HepG2 (cell line): ENCODE data around the gene SHF. TPM values are rescaled to one million over a fixed set of nuclear protein-coding genes. Genes with fewer than 3 reads are reported as not detected.

ENCODE experiments used
- ARNT ChIP-seq: fragments of 450-650 bp; IDR thresholded peaks from 2 replicates; pipeline ENCODE4 v1.6.1; 2017
- CREB1 ChIP-seq, 2 experiments: fragments of 450-650 bp in 1 of 2; IDR thresholded peaks; 2 replicates each; pipeline ENCODE4 v1.6.1; 2016 to 2017; ENCODE audit warnings: control low read depth in 1 of 2, mild to moderate bottlenecking in 1 of 2, missing compliant biosample characterization in 1 of 2, missing genetic modification characterization in 1 of 2
- PHB2 ChIP-seq: fragments of 450-650 bp; IDR thresholded peaks from 2 replicates; pipeline ENCODE4 v1.6.1; 2018; ENCODE audit not compliant: partially characterized antibody
- REPIN1 ChIP-seq: sonication (generic); formaldehyde crosslinking; IDR thresholded peaks from 2 replicates; pipeline ENCODE4 v1.8.0; 2022; ENCODE audit warnings: missing genetic modification reagents, low read depth, mild to moderate bottlenecking, borderline replicate concordance
- SAFB2 ChIP-seq: sonication (generic); formaldehyde crosslinking; IDR thresholded peaks from 2 replicates; pipeline ENCODE4 v1.5.1; 2020; ENCODE audit warnings: missing genetic modification reagents, low read depth, mild to moderate bottlenecking, borderline replicate concordance
- TSC22D2 ChIP-seq: sonication (generic); formaldehyde crosslinking; IDR thresholded peaks from 2 replicates; pipeline ENCODE4 v1.5.1; 2020; ENCODE audit warnings: missing genetic modification reagents, mild to moderate bottlenecking, borderline replicate concordance
- U2AF2 ChIP-seq: fragments of 200-400 bp; formaldehyde crosslinking; IDR thresholded peaks from 2 replicates; pipeline ENCODE4 v1.6.1; 2017; ENCODE audit warnings: low read depth, mild to moderate bottlenecking, low read length
- ZNF121 ChIP-seq: sonication (generic); formaldehyde crosslinking; IDR thresholded peaks from 2 replicates; pipeline ENCODE4 v1.5.0; 2020; ENCODE audit warnings: mild to moderate bottlenecking, missing genetic modification reagents
- ZNF563 ChIP-seq: sonication (generic); formaldehyde crosslinking; IDR thresholded peaks from 2 replicates; pipeline ENCODE4 v1.8.0; 2022; ENCODE audit warnings: mild to moderate bottlenecking, moderate library complexity, missing genetic modification reagents
- polyA plus RNA-seq, 8 experiments: library from polyadenylated mRNA; depleted of rRNA in 3 of 8; stranded (reverse) in 7 of 8; unstranded in 1 of 8; fragments of >200 nt; fragmentation: Illumina TruSeq in 4 of 8; extraction: Trizol in 4 of 8; gene quantifications; 2 replicates each; pipeline versions ENCODE4 v1.2.1 to v1.2.3, GENCODE V29; 2011 to 2016; ENCODE audit warnings: low read depth in 4 of 8, missing spikeins in 1 of 8, mixed read lengths in 1 of 8; ENCODE audit not compliant: insufficient read depth in 1 of 8
- total RNA-seq, 5 experiments: library from RNA; depleted of rRNA; stranded (reverse); fragments of >200 nt; fragmentation: Illumina TruSeq; extraction: Trizol; gene quantifications; 2 replicates each; pipeline ENCODE4 v1.2.3, GENCODE V29; 2016; ENCODE audit warnings: low read depth in 1 of 5
- TF ChIP-seq, protein P1 (sequence below): sonication (generic); formaldehyde crosslinking; conservative IDR thresholded peaks from 2 replicates; pipeline ENCODE4 v1.8.1; 2023; ENCODE audit warnings: missing genetic modification reagents
- TF ChIP-seq, protein P2 (sequence below): sonication (generic); formaldehyde crosslinking; IDR thresholded peaks from 2 replicates; pipeline ENCODE4 v1.8.0; 2022; ENCODE audit warnings: low read depth, missing genetic modification reagents
- TF ChIP-seq, protein P3 (sequence below): sonication (generic); formaldehyde crosslinking; IDR thresholded peaks from 2 replicates; pipeline ENCODE4 v1.4.0; 2020; ENCODE audit warnings: mild to moderate bottlenecking, low read depth, missing genetic modification reagents
- TF ChIP-seq, protein P4 (sequence below): sonication (generic); formaldehyde crosslinking; IDR thresholded peaks from 2 replicates; pipeline ENCODE4 v1.9.0; 2021; ENCODE audit warnings: missing genetic modification reagents, mild to moderate bottlenecking, borderline replicate concordance
- TF ChIP-seq, protein P5 (sequence below): sonication (generic); formaldehyde crosslinking; IDR thresholded peaks from 2 replicates; pipeline ENCODE4 v1.4.0; 2020; ENCODE audit warnings: missing genetic modification reagents, borderline replicate concordance
- TF ChIP-seq, protein P6 (sequence below): IDR thresholded peaks from 2 replicates; pipeline ENCODE4 v1.4.0; 2020; ENCODE audit warnings: mild to moderate bottlenecking, missing genetic modification reagents

The SHF gene
- total and polyA plus RNA-seq, 2 of the 13 experiments (the other 11 are each of a cell fraction or from before 2014, with no cell fraction given), result 20.9 to 25.5 TPM

DNA sequence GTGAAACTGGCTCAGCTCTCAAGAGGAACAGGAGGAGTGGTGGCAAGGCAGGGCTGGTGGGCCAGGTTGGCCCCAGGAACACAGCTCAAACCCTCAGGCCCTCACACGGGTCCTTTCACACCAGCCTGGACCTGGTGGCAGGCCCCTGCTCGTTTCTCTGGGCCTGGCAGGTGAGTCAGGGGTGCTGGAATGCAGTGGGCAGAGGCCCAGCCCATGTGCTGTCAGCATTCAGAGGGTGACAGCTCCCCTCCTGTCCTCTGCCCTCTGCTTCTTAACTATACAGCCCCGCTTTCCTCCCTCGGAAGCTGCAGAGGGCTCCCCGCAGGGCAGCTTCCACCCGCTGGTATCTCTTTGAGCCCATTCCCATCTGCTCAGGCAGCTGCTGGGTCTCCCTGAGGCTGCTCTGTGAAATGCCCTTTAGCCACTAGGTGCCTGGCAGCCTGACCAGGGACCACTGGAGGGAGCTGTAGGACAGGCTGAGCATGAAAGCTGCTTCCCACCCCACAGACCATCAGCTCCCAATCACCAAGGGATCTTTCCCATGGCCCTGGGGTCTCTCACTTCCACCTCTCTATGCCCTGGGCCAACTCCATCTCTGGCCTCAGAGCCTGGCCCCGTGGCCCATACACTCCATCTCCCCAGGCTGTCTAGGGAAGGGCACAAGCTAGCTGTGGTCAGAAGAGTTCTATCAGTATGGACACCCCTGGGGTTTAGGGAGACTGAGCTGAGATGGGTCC, 24.8 kb downstream of the SHF start (continued):
- no peak for TF ChIP-seq CREB1 (IDR thresholded peaks at IDR 0.05)
- no peak for TF ChIP-seq CREB1 (CRISPR knock-in tag; IDR thresholded peaks at IDR 0.05)
- TF ChIP-seq, protein P1, sequence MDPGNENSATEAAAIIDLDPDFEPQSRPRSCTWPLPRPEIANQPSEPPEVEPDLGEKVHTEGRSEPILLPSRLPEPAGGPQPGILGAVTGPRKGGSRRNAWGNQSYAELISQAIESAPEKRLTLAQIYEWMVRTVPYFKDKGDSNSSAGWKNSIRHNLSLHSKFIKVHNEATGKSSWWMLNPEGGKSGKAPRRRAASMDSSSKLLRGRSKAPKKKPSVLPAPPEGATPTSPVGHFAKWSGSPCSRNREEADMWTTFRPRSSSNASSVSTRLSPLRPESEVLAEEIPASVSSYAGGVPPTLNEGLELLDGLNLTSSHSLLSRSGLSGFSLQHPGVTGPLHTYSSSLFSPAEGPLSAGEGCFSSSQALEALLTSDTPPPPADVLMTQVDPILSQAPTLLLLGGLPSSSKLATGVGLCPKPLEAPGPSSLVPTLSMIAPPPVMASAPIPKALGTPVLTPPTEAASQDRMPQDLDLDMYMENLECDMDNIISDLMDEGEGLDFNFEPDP (CRISPR knock-in tag), result no peak
- no peak for TF ChIP-seq TSC22D2 (CRISPR knock-in tag)
- TF ChIP-seq, protein P2, sequence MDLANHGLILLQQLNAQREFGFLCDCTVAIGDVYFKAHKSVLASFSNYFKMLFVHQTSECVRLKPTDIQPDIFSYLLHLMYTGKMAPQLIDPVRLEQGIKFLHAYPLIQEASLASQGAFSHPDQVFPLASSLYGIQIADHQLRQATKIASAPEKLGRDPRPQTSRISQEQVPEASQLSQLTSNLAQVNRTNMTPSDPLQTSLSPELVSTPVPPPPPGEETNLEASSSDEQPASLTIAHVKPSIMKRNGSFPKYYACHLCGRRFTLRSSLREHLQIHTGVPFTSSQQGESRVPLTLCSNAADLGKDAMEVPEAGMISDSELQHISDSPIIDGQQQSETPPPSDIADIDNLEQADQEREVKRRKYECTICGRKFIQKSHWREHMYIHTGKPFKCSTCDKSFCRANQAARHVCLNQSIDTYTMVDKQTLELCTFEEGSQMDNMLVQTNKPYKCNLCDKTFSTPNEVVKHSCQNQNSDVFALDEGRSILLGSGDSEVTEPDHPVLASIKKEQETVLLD, result no peak
- no peak for TF ChIP-seq ZNF563 (CRISPR knock-in tag)
- no peak for TF ChIP-seq REPIN1 (CRISPR knock-in tag)
- TF ChIP-seq ARNT, result no peak
- TF ChIP-seq, protein P3, sequence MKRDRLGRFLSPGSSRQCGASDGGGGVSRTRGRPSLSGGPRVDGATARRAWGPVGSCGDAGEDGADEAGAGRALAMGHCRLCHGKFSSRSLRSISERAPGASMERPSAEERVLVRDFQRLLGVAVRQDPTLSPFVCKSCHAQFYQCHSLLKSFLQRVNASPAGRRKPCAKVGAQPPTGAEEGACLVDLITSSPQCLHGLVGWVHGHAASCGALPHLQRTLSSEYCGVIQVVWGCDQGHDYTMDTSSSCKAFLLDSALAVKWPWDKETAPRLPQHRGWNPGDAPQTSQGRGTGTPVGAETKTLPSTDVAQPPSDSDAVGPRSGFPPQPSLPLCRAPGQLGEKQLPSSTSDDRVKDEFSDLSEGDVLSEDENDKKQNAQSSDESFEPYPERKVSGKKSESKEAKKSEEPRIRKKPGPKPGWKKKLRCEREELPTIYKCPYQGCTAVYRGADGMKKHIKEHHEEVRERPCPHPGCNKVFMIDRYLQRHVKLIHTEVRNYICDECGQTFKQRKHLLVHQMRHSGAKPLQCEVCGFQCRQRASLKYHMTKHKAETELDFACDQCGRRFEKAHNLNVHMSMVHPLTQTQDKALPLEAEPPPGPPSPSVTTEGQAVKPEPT (CRISPR knock-in tag), result no peak
- TF ChIP-seq ZNF121 (CRISPR knock-in tag), result no peak
- TF ChIP-seq U2AF2, result no peak
- TF ChIP-seq PHB2, result no peak
- TF ChIP-seq, protein P4, sequence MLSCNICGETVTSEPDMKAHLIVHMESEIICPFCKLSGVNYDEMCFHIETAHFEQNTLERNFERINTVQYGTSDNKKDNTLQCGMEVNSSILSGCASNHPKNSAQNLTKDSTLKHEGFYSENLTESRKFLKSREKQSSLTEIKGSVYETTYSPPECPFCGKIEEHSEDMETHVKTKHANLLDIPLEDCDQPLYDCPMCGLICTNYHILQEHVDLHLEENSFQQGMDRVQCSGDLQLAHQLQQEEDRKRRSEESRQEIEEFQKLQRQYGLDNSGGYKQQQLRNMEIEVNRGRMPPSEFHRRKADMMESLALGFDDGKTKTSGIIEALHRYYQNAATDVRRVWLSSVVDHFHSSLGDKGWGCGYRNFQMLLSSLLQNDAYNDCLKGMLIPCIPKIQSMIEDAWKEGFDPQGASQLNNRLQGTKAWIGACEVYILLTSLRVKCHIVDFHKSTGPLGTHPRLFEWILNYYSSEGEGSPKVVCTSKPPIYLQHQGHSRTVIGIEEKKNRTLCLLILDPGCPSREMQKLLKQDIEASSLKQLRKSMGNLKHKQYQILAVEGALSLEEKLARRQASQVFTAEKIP (CRISPR knock-in tag), result no peak
- TF ChIP-seq, protein P5, sequence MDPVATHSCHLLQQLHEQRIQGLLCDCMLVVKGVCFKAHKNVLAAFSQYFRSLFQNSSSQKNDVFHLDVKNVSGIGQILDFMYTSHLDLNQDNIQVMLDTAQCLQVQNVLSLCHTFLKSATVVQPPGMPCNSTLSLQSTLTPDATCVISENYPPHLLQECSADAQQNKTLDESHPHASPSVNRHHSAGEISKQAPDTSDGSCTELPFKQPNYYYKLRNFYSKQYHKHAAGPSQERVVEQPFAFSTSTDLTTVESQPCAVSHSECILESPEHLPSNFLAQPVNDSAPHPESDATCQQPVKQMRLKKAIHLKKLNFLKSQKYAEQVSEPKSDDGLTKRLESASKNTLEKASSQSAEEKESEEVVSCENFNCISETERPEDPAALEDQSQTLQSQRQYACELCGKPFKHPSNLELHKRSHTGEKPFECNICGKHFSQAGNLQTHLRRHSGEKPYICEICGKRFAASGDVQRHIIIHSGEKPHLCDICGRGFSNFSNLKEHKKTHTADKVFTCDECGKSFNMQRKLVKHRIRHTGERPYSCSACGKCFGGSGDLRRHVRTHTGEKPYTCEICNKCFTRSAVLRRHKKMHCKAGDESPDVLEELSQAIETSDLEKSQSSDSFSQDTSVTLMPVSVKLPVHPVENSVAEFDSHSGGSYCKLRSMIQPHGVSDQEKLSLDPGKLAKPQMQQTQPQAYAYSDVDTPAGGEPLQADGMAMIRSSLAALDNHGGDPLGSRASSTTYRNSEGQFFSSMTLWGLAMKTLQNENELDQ, result no peak
- TF ChIP-seq, protein P6, sequence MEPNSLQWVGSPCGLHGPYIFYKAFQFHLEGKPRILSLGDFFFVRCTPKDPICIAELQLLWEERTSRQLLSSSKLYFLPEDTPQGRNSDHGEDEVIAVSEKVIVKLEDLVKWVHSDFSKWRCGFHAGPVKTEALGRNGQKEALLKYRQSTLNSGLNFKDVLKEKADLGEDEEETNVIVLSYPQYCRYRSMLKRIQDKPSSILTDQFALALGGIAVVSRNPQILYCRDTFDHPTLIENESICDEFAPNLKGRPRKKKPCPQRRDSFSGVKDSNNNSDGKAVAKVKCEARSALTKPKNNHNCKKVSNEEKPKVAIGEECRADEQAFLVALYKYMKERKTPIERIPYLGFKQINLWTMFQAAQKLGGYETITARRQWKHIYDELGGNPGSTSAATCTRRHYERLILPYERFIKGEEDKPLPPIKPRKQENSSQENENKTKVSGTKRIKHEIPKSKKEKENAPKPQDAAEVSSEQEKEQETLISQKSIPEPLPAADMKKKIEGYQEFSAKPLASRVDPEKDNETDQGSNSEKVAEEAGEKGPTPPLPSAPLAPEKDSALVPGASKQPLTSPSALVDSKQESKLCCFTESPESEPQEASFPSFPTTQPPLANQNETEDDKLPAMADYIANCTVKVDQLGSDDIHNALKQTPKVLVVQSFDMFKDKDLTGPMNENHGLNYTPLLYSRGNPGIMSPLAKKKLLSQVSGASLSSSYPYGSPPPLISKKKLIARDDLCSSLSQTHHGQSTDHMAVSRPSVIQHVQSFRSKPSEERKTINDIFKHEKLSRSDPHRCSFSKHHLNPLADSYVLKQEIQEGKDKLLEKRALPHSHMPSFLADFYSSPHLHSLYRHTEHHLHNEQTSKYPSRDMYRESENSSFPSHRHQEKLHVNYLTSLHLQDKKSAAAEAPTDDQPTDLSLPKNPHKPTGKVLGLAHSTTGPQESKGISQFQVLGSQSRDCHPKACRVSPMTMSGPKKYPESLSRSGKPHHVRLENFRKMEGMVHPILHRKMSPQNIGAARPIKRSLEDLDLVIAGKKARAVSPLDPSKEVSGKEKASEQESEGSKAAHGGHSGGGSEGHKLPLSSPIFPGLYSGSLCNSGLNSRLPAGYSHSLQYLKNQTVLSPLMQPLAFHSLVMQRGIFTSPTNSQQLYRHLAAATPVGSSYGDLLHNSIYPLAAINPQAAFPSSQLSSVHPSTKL, result no peak
- TF ChIP-seq SAFB2 (CRISPR knock-in tag), result no peak
